Caco-2 (cell line): ENCODE measurements around the gene FXYD2. TPM values are rescaled to one million over a fixed set of nuclear protein-coding genes. Genes with fewer than 3 reads are reported as not detected.

ENCODE experiments used
- BruUV-seq: library from RNA; stranded (reverse); fragments of 400-500 nt; replicated peaks from 2 replicates; lab custom pipeline; 2021; lab: Mats Ljungman, UMichigan
- CTCF ChIA-PET: fragments of 300-600 bp; sonication (Branson Sonifier 250); formaldehyde crosslinking; loops from one replicate; lab custom pipeline; 2022; ENCODE audit warnings: antibody characterized with exemption; lab: Charles Lee
- POLR2A ChIA-PET: fragments of 300-600 bp; sonication (Branson Sonifier 250); formaldehyde crosslinking; loops from one replicate; lab custom pipeline; 2022; ENCODE audit warnings: antibody characterized with exemption; lab: Charles Lee
- DNase-seq, 2 experiments: peaks; one replicate each; pipeline versions ENCODE4 v3.0.0 to v3.0.0-alpha.2; 2020 to 2022
- H3K27me3 ChIP-seq: replicated peaks from 2 replicates; pipeline ENCODE4 v1.6.0; 2011; ENCODE audit warnings: low read length; ENCODE audit not compliant: control insufficient read depth, insufficient read depth
- H3K36me3 ChIP-seq: 2 replicates; pipeline ENCODE4 v1.5.1; 2011; ENCODE audit warnings: low read length; ENCODE audit not compliant: control insufficient read depth, insufficient read depth
- H3K4me1 ChIP-seq: fragments of 250-450 bp; sonication (Bioruptor Pico); 2 replicates; pipeline ENCODE4 v1.5.1; 2020; ENCODE audit warnings: mild to moderate bottlenecking
- H3K4me3 ChIP-seq: 2 replicates; pipeline ENCODE4 v1.5.1; 2011; ENCODE audit warnings: low read depth, mild to moderate bottlenecking, control low read depth, low read length
- H3K9me3 ChIP-seq: fragments of 250-450 bp; sonication (Bioruptor Pico); 2 replicates; pipeline ENCODE4 v1.5.1; 2020; ENCODE audit warnings: mild to moderate bottlenecking, moderate library complexity
- H3K27ac Mint-ChIP-seq: one replicate; pipeline ENCODE4 v1.8.0; 2022; ENCODE audit warnings: mixed read lengths; ENCODE audit not compliant: unreplicated experiment
- H3K27me3 Mint-ChIP-seq: one replicate; pipeline ENCODE4 v1.8.0; 2022; ENCODE audit warnings: mixed read lengths; ENCODE audit not compliant: insufficient read depth, unreplicated experiment
- H3K36me3 Mint-ChIP-seq: one replicate; pipeline ENCODE4 v1.8.0; 2022; ENCODE audit warnings: mild to moderate bottlenecking, mixed read lengths; ENCODE audit not compliant: insufficient read depth, unreplicated experiment
- H3K4me1 Mint-ChIP-seq: one replicate; pipeline ENCODE4 v1.8.0; 2022; ENCODE audit warnings: low read depth, mixed read lengths; ENCODE audit not compliant: unreplicated experiment
- H3K4me3 Mint-ChIP-seq: one replicate; pipeline ENCODE4 v1.8.0; 2022; ENCODE audit warnings: mild to moderate bottlenecking, moderate library complexity, mixed read lengths; ENCODE audit not compliant: unreplicated experiment
- H3K9me3 Mint-ChIP-seq: one replicate; pipeline ENCODE4 v1.8.0; 2022; ENCODE audit warnings: mixed read lengths; ENCODE audit not compliant: unreplicated experiment
- CTCF ChIP-seq, 2 experiments: fragments of 200-600 bp in 1 of 2; IDR thresholded peaks; 1 replicate in 1 of 2; 2 replicates in 1 of 2; pipeline versions ENCODE4 v1.5.1 to v1.8.0; 2011 to 2022; ENCODE audit warnings: antibody characterized with exemption in 1 of 2, control low read depth in 1 of 2, inconsistent platforms in 1 of 2, low read depth in 1 of 2, low read length in 1 of 2, mild to moderate bottlenecking in 1 of 2, moderate library complexity in 1 of 2; ENCODE audit not compliant: insufficient read depth in 1 of 2, severe bottlenecking in 1 of 2, unreplicated experiment in 1 of 2
- intact Hi-C: fragments of 100-400 bp; cut with micrococcal nuclease; formaldehyde crosslinking; loops from one replicate; pipeline ENCODE4 v1.10.0; 2022; ENCODE audit not compliant: unreplicated experiment
- total RNA-seq: library from RNA; stranded (reverse); gene quantifications from 2 replicates; pipeline ENCODE4 v1.2.3, GENCODE V29; 2022

The FXYD2 gene
- total RNA-seq, 1 experiment from 2014 or later, result 0.48 TPM

- H3K4me1 ChIP-seq, result peaks cover 3% of the 10 kb centered on the region; the same call in 1 of the 2 replicates
- ChIA-PET CTCF (interaction anchor here (1.0 kb wide), 1 partner anchor 108 kb away, joined by 4 read pairs; no protein-coding TSS in a partner anchor), POLR2A (no interaction called here)
- DNase-seq, result peak in 1 of 2 experiments; percentile 19
- no peaks in the 10 kb centered on the region for H3K36me3 Mint-ChIP-seq
- peaks cover 4% of the 10 kb centered on the region for H3K27me3 Mint-ChIP-seq
- H3K4me3 ChIP-seq, result no peak overlapping the region
- no peak overlapping the region for H3K4me3 Mint-ChIP-seq
- H3K4me1 Mint-ChIP-seq, result peaks cover 17% of the 10 kb centered on the region
- no peaks in the 10 kb centered on the region for H3K27me3 ChIP-seq
- no peaks in the 10 kb centered on the region for H3K9me3 ChIP-seq
- no peak for TF ChIP-seq CTCF (IDR thresholded peaks at IDR 0.05; ENCODE audit: insufficient read depth in 1 of 2, low read depth in 1 of 2, low read length in 1 of 2, severe bottlenecking in 1 of 2, unreplicated experiment in 1 of 2)
- no peak overlapping the region for H3K27ac Mint-ChIP-seq
- intact Hi-C loops, result no loop called here
- H3K36me3 ChIP-seq, result no peaks in the 10 kb centered on the region
- BruUV-seq, result no TSS peak
- no peaks in the 10 kb centered on the region for H3K9me3 Mint-ChIP-seq
Observed at GRCh38 chr11:117838901-117839300, 14.4 kb upstream of the FXYD2 start.

- H3K36me3 ChIP-seq, result no peaks in the 10 kb centered on the region
- Mint-ChIP-seq H3K9me3 (no peaks in the 10 kb centered on the region), H3K27ac (peak overlapping the region; percentile 19), H3K4me3 (no peak overlapping the region), H3K27me3 (peaks cover 4% of the 10 kb centered on the region), H3K36me3 (peaks cover 5% of the 10 kb centered on the region), H3K4me1 (peaks cover 23% of the 10 kb centered on the region)
- no peaks in the 10 kb centered on the region for H3K27me3 ChIP-seq
- DNase-seq, result no peak
- H3K4me1 ChIP-seq, result peaks cover 14% of the 10 kb centered on the region
- BruUV-seq, result no TSS peak
- POLR2A ChIA-PET, result no interaction called here
- intact Hi-C loops, result no loop called here
- TF ChIP-seq CTCF (IDR thresholded peaks at IDR 0.05; ENCODE audit: insufficient read depth in 1 of 2, low read depth in 1 of 2, low read length in 1 of 2, severe bottlenecking in 1 of 2, unreplicated experiment in 1 of 2), result no peak
- H3K9me3 ChIP-seq, result no peaks in the 10 kb centered on the region
- H3K4me3 ChIP-seq, result no peak overlapping the region
- CTCF ChIA-PET, result interaction anchor here (1.0 kb wide), 2 partner anchors 29 to 109 kb away, joined by 3 to 4 read pairs; no protein-coding TSS in a partner anchor
Observed at GRCh38 chr11:117837791-117838190, 13.2 kb upstream of the FXYD2 start.

- H3K27me3 ChIP-seq, result no peaks in the 10 kb centered on the region
- H3K4me3 Mint-ChIP-seq, result no peak overlapping the region
- H3K36me3 ChIP-seq, result no peaks in the 10 kb centered on the region
- no peaks in the 10 kb centered on the region for H3K9me3 ChIP-seq
- TF ChIP-seq CTCF (IDR thresholded peaks at IDR 0.05; ENCODE audit: insufficient read depth in 1 of 2, low read depth in 1 of 2, low read length in 1 of 2, severe bottlenecking in 1 of 2, unreplicated experiment in 1 of 2), result no peak
- no TSS peak for BruUV-seq
- H3K27ac Mint-ChIP-seq, result peak overlapping the region; percentile 19
- DNase-seq, result peak in 1 of 2 experiments; percentile 40
- ChIA-PET POLR2A (no interaction called here), CTCF (interaction anchor here (1.0 kb wide), 1 partner anchor 28 kb away, joined by 3 read pairs; no protein-coding TSS in a partner anchor)
- H3K4me1 Mint-ChIP-seq, result peaks cover 28% of the 10 kb centered on the region
- no peaks in the 10 kb centered on the region for H3K9me3 Mint-ChIP-seq
- intact Hi-C loops, result no loop called here
- H3K27me3 Mint-ChIP-seq, result peaks cover 4% of the 10 kb centered on the region
- H3K4me1 ChIP-seq, result peaks cover 14% of the 10 kb centered on the region
- no peak overlapping the region for H3K4me3 ChIP-seq
- peaks cover 5% of the 10 kb centered on the region for H3K36me3 Mint-ChIP-seq
Observed at GRCh38 chr11:117837070-117837776, 12.7 kb upstream of the FXYD2 start.
